Ovary (tissue), 3 donors: ENCODE measurements around the gene KRT78.

Experiments
- CTCF ChIP-seq, 3 donors: fragments of 450-650 bp in 2 of 3; fragments of 200-600 bp in 1 of 3; IDR thresholded peaks; one replicate each; pipeline versions ENCODE4 v1.5.1 to v1.8.0; 2016 to 2022; ENCODE audit warnings: antibody characterized with exemption in 3 of 3, mild to moderate bottlenecking in 1 of 3
- EP300 ChIP-seq: sonication (generic); formaldehyde crosslinking; IDR thresholded peaks from one replicate; pipeline ENCODE4 v1.6.1; 2017; ENCODE audit warnings: antibody characterized with exemption
- POLR2A ChIP-seq: fragments of 450-650 bp; IDR thresholded peaks from one replicate; pipeline ENCODE4 v1.6.1; 2017; ENCODE audit warnings: antibody characterized with exemption, mild to moderate bottlenecking, moderate library complexity
- donor health status: DM: no; HTN: no; CAD: no.

- TF ChIP-seq CTCF (IDR thresholded peaks at IDR 0.05) (no peak), POLR2A (no peak), EP300 (no peak)
Measured at GRCh38 chr12:52892207-52892852, 43.5 kb upstream of the KRT78 start.
